ENCODE measurements around the gene MTCH1. TPM values are rescaled to one million over a fixed set of nuclear protein-coding genes. Genes with fewer than 3 reads are reported as not detected.
A peak's percentile ranks its signal among the peaks of the same experiment; 100 is the strongest.

The MTCH1 gene
- total RNA-seq, 1 experiment from 2014 or later, result 204 TPM

GRCh38 chr6:37030599-37030998 is 44.6 kb upstream of the MTCH1 start:
- no peaks in the 10 kb centered on the region for H3K27me3 Mint-ChIP-seq (ENCODE audit: low read depth)
- H3K4me1 Mint-ChIP-seq, result no peaks in the 10 kb centered on the region
- ATAC-seq (no peak), DNase-seq (ENCODE audit: low spot score) (no peak)
- H3K9me3 Mint-ChIP-seq, result peaks cover 13% of the 10 kb centered on the region
- TF ChIP-seq GTF2I (CRISPR knock-in tag; conservative IDR thresholded peaks at IDR 0.05) (peak; percentile 96), ZNF232 (CRISPR knock-in tag; IDR thresholded peaks at IDR 0.05) (no peak)
- POLR2A ChIA-PET, result no interaction called here
- CTCF ChIA-PET, result interaction anchor here (1.0 to 15.6 kb wide), 7 partner anchors 8 to 248 kb away, joined by 3 to 537 read pairs (median 17); no protein-coding TSS in a partner anchor
- H3K4me3 Mint-ChIP-seq, result no peak overlapping the region
- no peak overlapping the region for H3K27ac Mint-ChIP-seq
- peaks cover 8% of the 10 kb centered on the region for H3K36me3 Mint-ChIP-seq

GRCh38 chr6:37029249-37029971 is 43.4 kb upstream of the MTCH1 start:
- TF ChIP-seq SOX15 (CRISPR knock-in tag; IDR thresholded peaks at IDR 0.05) (no peak), STAT6 (CRISPR knock-in tag; conservative IDR thresholded peaks at IDR 0.05; ENCODE audit: low read depth) (no peak), ZNF423 (CRISPR knock-in tag; IDR thresholded peaks at IDR 0.05) (peak; percentile 88), ZNF263 (CRISPR knock-in tag; IDR thresholded peaks at IDR 0.05; ENCODE audit: low read depth) (peak; percentile 73; the same call in 1 of the 2 replicates), IRF2 (CRISPR knock-in tag; IDR thresholded peaks at IDR 0.05; ENCODE audit: borderline replicate concordance, low read depth) (no peak), CTCF (IDR thresholded peaks at IDR 0.05) (peak; percentile 75), GABPB1 (CRISPR knock-in tag; IDR thresholded peaks at IDR 0.05) (peak; percentile 32; the same call in 1 of the 2 replicates), TEAD1 (CRISPR knock-in tag; IDR thresholded peaks at IDR 0.05) (no peak)
- DNase-seq (ENCODE audit: low spot score), result peak; percentile 73
- ChIA-PET CTCF (interaction anchor here (0.7 to 15.6 kb wide), 25 partner anchors 9 to 296 kb away, joined by 3 to 537 read pairs (median 4); partner anchors contain the start of gene C6orf89), POLR2A (interaction anchor here (0.6 to 1.7 kb wide), 2 partner anchors 170 to 181 kb away, joined by 3 to 5 read pairs; no protein-coding TSS in a partner anchor)
- H3K4me3 Mint-ChIP-seq, result no peak overlapping the region
- no peaks in the 10 kb centered on the region for H3K4me1 Mint-ChIP-seq
- peaks cover 13% of the 10 kb centered on the region for H3K9me3 Mint-ChIP-seq
- H3K36me3 Mint-ChIP-seq, result peaks cover 8% of the 10 kb centered on the region
- no peaks in the 10 kb centered on the region for H3K27me3 Mint-ChIP-seq (ENCODE audit: low read depth)
- peak; percentile 86 for ATAC-seq
- H3K27ac Mint-ChIP-seq, result no peak overlapping the region

GRCh38 chr6:37027811-37028469 is 41.9 kb upstream of the MTCH1 start:
- POLR2A ChIA-PET, result no interaction called here
- no peak overlapping the region for H3K27ac Mint-ChIP-seq
- no peak overlapping the region for H3K4me3 Mint-ChIP-seq
- no peaks in the 10 kb centered on the region for H3K27me3 Mint-ChIP-seq (ENCODE audit: low read depth)
- DNase-seq (ENCODE audit: low spot score) (no peak), ATAC-seq (no peak)
- H3K9me3 Mint-ChIP-seq, result peaks cover 13% of the 10 kb centered on the region
- CTCF ChIA-PET, result interaction anchor here (0.7 to 15.6 kb wide), 16 partner anchors 8 to 298 kb away, joined by 3 to 537 read pairs (median 5); partner anchors contain the start of genes C6orf89 and PIM1
- no peaks in the 10 kb centered on the region for H3K4me1 Mint-ChIP-seq
- peaks cover 8% of the 10 kb centered on the region for H3K36me3 Mint-ChIP-seq
- TF ChIP-seq ATF6 (CRISPR knock-in tag; IDR thresholded peaks at IDR 0.05), result no peak
- TF ChIP-seq ZNF281 (CRISPR knock-in tag; IDR thresholded peaks at IDR 0.05), result no peak
- TF ChIP-seq ATF2 (CRISPR knock-in tag; IDR thresholded peaks at IDR 0.05; ENCODE audit: borderline replicate concordance, low read depth), result no peak
- TF ChIP-seq E2F1 (CRISPR knock-in tag; IDR thresholded peaks at IDR 0.05), result no peak
